GM12892 (cell line): ENCODE results near the gene IFNG-AS1.

ENCODE experiments used
- POLR2A ChIP-seq: IDR thresholded peaks from 2 replicates; pipeline ENCODE4 v1.6.1; 2011; ENCODE audit warnings: low read depth, low read length, control low read depth
- POLR2AphosphoS5 ChIP-seq: IDR thresholded peaks from 2 replicates; pipeline ENCODE4 v1.6.1; 2011; ENCODE audit warnings: low read depth, low read length, control low read depth
- TAF1 ChIP-seq: IDR thresholded peaks from 2 replicates; pipeline ENCODE4 v1.6.1; 2011; ENCODE audit warnings: low read depth, mild to moderate bottlenecking, control low read depth, low read length, borderline replicate concordance

GRCh38 chr12:68003777-68004176 lies 14.5 kb downstream of the IFNG-AS1 start:
- no peak for TF ChIP-seq POLR2A
- no peak for TF ChIP-seq TAF1
- TF ChIP-seq POLR2AphosphoS5, result no peak
